ENCODE data around the gene CLCNKA. TPM values are rescaled to one million over a fixed set of nuclear protein-coding genes. Genes with fewer than 3 reads are reported as not detected.
"Not testable (repeated sequence)": the region's sequence is repeated elsewhere in the genome, so short reads cannot be mapped to it uniquely, and the experiment has no call there.

CLCNKA gene
- total RNA-seq, 1 donor from 2014 or later, result not detected

DNA sequence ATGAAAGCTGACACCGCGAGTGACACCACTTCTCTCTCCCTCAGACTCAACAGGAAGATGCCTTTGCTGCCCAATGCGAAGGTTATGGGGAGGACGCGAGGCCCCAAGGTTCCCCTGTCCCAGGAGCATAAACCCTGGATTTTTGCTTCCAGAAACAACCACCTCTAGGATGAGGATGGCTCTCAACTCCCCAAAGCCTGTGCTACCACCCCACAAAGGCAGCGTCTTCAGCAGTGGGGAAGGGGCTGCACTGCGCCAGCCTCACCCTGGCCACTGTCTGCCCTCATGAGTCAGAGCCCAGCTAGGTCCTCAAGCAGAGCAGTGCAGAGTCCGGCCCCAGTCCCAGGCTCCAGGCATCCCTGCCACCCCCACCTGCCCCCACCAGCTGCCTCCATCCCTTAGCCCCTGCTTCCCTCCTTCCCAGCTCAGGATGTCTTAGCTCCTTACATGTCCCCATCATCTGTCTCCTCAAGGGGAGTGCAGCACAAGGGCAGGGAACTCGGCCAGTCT lies 24.7 kb upstream of the CLCNKA start:
- intact Hi-C loops (cut with micrococcal nuclease), result no loop called here

GRCh38 chr1:15997637-15998280 lies 24.1 kb upstream of the CLCNKA start:
- intact Hi-C loops (cut with micrococcal nuclease), result no loop called here

DNA sequence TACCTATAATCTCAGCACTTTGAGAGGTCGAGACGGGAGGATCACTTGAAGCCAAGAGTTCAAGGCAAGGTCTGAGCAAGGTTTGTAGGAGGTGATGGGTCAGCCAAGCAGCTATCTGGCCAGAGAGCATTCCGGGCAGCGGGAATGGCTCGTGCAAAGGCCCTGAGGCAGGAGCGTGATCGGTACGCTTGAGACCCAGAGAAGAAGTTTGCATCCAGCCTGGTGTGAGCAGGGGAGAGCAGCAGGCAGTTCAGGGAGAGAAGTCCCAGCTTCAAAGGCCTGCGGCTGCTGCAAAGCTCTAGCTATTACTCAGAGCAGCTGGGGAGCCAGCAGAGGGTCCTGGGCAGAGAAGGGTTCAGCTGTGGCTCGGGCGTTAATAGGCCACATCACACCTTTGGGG lies 22.9 kb upstream of the CLCNKA start:
- intact Hi-C loops (cut with micrococcal nuclease), result no loop called here

DNA sequence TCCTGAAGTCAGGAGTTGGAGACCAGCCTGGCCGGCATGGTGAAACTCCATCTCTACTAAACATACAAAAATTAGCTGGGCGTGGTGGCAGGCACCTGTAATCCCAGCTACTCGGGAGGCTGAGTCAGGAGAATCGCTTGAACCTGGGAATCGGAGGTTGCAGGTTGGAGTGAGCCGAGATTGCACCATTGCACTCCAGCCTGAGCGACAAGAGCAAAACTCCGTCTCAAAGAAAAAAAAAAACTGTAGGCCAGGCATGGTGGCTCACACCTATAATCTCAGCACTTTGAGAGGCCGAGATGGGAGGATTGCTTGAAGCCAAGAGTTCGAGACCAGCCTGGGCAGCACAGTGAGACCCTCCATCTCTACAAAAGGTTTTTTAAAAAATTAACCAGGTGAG lies 20.6 kb upstream of the CLCNKA start:
- intact Hi-C loops (cut with micrococcal nuclease), result not testable (repeated sequence)

- intact Hi-C loops (cut with micrococcal nuclease), result loop anchor here (5.0 kb wide), 1 partner anchor 188 kb away; no protein-coding TSS in a partner anchor
Measured at GRCh38 chr1:16005597-16005996, 16.2 kb upstream of the CLCNKA start.

DNA sequence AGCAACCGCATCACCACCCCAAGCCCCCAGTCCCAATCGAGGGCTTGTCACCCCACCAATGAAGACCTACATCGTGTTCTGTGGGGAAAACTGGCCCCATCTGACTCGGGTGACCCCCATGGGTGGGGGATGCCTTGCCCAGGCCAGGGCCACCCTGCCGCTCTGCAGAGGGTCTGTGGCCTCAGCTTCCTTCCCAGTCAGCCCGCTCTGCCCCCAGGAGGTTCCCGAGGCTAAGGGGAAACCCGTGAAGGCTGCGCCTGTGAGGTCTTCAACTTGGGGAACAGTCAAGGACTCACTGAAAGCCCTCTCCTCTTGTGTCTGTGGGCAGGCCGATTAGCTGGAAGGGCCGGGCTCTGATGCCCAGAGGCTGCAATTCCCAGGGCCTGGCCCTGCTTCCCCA lies 15.8 kb upstream of the CLCNKA start:
- intact Hi-C loops (cut with micrococcal nuclease), result loop anchor here (5.0 kb wide), 1 partner anchor 189 kb away; no protein-coding TSS in a partner anchor

DNA sequence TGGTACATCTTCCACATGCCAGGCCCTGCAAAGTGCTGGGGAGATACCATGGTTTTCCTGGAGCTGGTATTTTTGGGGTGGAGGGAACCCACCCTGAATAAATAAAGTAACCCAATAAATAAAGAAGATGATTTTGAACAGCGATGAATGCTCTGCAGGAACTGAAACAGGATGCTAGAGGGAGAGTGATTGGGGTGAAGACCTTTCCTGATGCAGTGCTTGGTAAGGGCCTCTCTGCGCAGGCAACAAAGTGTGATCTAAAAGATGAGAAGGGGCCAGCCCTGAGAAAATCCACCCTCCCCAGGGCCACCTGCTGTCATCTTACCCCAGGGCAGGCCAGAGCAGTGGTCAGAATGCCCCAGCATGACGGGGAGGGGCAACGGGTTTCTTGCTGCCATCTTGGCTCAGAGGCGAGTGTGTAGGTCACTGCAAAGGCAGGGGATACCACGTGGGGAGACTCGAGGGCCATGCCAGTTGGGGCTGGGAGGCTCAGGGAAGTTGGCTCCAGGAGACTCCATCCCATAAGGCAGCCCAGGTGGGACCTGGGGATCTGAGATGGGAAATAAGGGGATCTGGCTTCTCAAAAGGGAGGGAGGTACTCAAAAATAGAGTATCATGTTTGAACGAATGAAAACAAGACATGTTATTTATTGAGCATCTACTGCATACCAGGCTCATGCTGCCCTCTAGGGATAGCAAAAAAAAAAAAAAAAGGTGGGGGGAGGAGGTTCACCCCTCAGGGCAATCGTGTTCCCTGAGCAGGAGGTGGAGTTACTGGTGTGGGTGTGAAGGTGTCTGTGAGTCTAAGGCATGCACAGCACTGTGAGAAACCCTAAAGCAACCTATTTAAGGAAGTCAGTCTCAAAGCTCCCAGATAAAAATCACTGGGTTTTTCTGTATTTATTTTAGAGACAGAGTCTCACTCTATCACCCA lies 15.0 kb upstream of the CLCNKA start:
- intact Hi-C loops (cut with micrococcal nuclease), result loop anchor here (5.0 kb wide), 1 partner anchor 190 kb away; no protein-coding TSS in a partner anchor

DNA sequence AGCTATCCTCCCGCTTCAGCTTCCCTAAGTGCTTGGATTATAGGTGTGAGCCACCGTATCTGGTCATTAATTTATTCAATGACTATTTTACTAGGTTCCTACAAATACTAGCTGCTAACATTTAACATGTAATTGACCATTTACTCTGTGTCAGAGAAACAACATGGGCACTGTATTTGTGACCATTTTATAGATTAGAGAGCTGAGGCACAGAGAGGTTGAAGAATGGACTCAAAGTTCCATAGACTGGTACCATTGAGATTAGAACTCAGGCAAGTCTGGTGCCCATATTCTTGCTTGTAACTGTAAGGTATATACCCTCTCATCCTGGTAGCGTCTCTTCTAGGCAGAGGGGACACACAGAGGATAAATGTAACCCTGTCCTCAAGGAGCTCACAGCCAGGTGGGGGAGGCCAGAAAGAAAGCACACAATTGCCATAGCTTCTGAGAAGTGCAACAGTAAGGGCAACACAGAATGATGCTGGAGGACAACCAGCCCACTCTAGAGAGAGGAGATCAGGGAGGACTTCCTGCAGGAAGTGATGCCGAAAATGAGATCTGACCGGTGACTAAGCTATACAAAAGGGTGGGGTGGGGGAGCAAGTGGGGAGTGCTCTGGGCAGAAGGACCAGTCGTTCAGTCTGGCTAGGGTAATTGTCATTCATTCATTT lies 14.0 kb upstream of the CLCNKA start:
- intact Hi-C loops (cut with micrococcal nuclease), result loop anchor here (2.0 to 5.0 kb wide), 2 partner anchors 179 to 191 kb away; no protein-coding TSS in a partner anchor

DNA sequence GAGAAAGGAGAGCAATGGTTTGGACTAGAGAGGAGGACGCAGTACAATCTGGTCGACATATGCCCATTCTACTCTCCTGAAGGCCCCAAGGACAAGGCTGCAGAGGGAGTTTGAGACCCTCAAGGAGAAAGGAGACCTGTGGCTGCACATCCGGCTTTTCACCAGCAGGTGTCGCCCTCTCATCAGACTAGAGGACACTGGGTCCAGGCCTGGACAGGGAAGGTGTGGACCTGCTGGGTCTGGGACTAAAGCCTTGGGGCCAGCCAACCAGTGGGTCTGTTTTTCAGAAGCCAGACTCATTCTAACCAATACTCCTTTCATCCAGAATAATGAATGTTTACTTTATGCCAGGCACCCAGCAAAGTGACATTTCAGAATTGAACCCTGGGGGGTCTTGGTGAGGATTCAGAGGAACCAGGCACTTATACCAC lies 12.8 kb upstream of the CLCNKA start:
- intact Hi-C loops (cut with micrococcal nuclease), result loop anchor here (1.0 to 5.0 kb wide), 3 partner anchors 47 to 192 kb away; no protein-coding TSS in a partner anchor

- intact Hi-C loops (cut with micrococcal nuclease), result loop anchor here (1.0 to 5.0 kb wide), 3 partner anchors 47 to 192 kb away; no protein-coding TSS in a partner anchor
Measured at GRCh38 chr1:16009678-16010077, 12.2 kb upstream of the CLCNKA start.

- intact Hi-C loops (cut with micrococcal nuclease), result no loop called here
Measured at GRCh38 chr1:16010837-16011236, 11.0 kb upstream of the CLCNKA start.

GRCh38 chr1:16011936-16012589 lies 9.8 kb upstream of the CLCNKA start:
- intact Hi-C loops (cut with micrococcal nuclease), result no loop called here

- intact Hi-C loops (cut with micrococcal nuclease), result no loop called here
Measured at GRCh38 chr1:16012590-16013219, 9.1 kb upstream of the CLCNKA start.

GRCh38 chr1:16013220-16013907 lies 8.5 kb upstream of the CLCNKA start:
- intact Hi-C loops (cut with micrococcal nuclease), result no loop called here

GRCh38 chr1:16013908-16014258 lies 8.0 kb upstream of the CLCNKA start:
- intact Hi-C loops (cut with micrococcal nuclease), result no loop called here

DNA sequence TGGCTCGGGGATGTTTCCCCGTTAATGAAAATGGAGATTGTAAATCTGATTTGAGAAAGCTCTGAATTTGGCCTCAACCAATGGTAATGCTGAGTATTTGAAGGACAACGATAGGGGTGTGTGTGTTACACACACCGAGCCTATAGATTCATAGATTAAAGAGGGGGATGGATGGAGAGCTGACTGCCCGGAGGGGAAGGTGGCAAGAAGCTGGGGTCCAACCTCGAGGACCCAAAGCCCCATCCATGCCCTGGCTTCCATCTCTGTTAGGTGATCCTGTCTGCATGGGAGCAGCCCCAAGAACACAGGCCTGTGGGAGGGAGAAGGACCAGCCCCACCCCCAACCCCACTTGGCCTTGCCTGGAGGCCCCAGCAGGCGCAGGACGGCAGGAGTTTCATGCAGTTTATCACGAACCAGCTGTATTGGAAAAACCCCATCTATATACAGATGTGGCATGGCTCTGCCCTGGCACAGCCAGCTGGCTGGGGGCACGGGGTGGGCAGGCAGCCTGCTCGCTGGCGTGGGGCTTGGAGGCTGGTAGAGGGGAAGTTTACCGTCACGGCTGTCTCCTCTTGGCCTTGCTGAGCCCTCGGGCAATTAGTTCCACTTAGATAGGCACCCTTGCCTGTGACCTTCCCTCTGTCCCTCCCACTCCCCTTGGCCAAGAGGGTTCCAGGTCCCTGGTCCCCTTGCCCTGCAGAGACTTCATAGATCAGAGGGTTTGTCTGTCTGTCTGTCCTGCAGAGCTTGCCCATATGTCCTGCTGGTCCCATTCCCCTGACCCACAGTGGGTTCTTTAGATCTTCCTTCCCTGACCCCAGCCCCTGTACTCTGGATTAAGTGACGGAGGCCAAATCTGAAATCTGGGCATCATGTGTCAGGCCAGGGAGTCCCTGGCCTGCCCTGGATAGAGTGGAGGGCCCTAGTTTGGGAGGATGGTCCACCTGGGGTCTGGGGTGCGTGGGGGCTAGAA lies 7.0 kb upstream of the CLCNKA start:
- intact Hi-C loops (cut with micrococcal nuclease), result no loop called here

GRCh38 chr1:16015491-16015890 lies 6.3 kb upstream of the CLCNKA start:
- intact Hi-C loops (cut with micrococcal nuclease), result no loop called here

All from T-helper 2 cell treated with Interferon-gamma antibody and Interleukin-4, amounts not matched to agents 100 ng/mL and 5 ng/mL, for 36 hours (primary cell).